ENCODE data around the gene ALDH7A1. TPM values are rescaled to one million over a fixed set of nuclear protein-coding genes. Genes with fewer than 3 reads are reported as not detected.
"Not testable (repeated sequence)": the region's sequence is repeated elsewhere in the genome, so short reads cannot be mapped to it uniquely, and the experiment has no call there.

The ALDH7A1 gene
- total RNA-seq, 1 donor from 2014 or later: 119 TPM

GRCh38 chr5:126603402-126603991 lies 8.5 kb upstream of the ALDH7A1 start:
- Mint-ChIP-seq H3K27me3 (ENCODE audit: low read depth) (no peaks in the 10 kb centered on the region), H3K9me3 (no peaks in the 10 kb centered on the region), H3K36me3 (peaks cover 24% of the 10 kb centered on the region), H3K4me3 (no peak overlapping the region), H3K4me1 (peaks cover 30% of the 10 kb centered on the region), H3K27ac (no peak overlapping the region)
- DNase-seq (ENCODE audit: low spot score in 2 of 2, unreplicated experiment in 2 of 2): peak in 1 of 2 experiments; percentile 9
- TF ChIP-seq CTCF (IDR thresholded peaks at IDR 0.05; ENCODE audit: unreplicated experiment): no peak

GRCh38 chr5:126600631-126601511 lies 5.9 kb upstream of the ALDH7A1 start, which contains the start of gene PHAX:
TSS of gene PHAX (plus strand) at chr5:126600947. CDS start at chr5:126600963, 16 bp downstream.
- peak within 1 kb of the TSS; percentile 97 for H3K27ac Mint-ChIP-seq
- TF ChIP-seq CTCF (IDR thresholded peaks at IDR 0.05; ENCODE audit: unreplicated experiment): no peak
- H3K4me1 Mint-ChIP-seq: peaks cover 27% of the 10 kb centered on the region
- H3K27me3 Mint-ChIP-seq (ENCODE audit: low read depth): no peaks in the 10 kb centered on the region
- H3K36me3 Mint-ChIP-seq: peaks cover 12% of the 10 kb centered on the region
- no peaks in the 10 kb centered on the region for H3K9me3 Mint-ChIP-seq
- H3K4me3 Mint-ChIP-seq: peak within 1 kb of the TSS; percentile 96
- peak; percentile 59 to 81 for DNase-seq (ENCODE audit: low spot score in 2 of 2, unreplicated experiment in 2 of 2)

GRCh38 chr5:126599971-126600630 lies 5.1 kb upstream of the ALDH7A1 start:
- H3K27me3 Mint-ChIP-seq (ENCODE audit: low read depth); H3K9me3 Mint-ChIP-seq; DNase-seq (ENCODE audit: low spot score in 2 of 2, unreplicated experiment in 2 of 2): not testable (repeated sequence)
- Mint-ChIP-seq H3K4me3 (peak overlapping the region; percentile 96), H3K36me3 (peaks cover 11% of the 10 kb centered on the region), H3K27ac (peak overlapping the region; percentile 91), H3K4me1 (peaks cover 26% of the 10 kb centered on the region)

GRCh38 chr5:126599499-126599898 lies 4.5 kb upstream of the ALDH7A1 start:
- Mint-ChIP-seq H3K27me3 (ENCODE audit: low read depth) (no peaks in the 10 kb centered on the region), H3K36me3 (peaks cover 11% of the 10 kb centered on the region), H3K9me3 (no peaks in the 10 kb centered on the region), H3K27ac (peak overlapping the region; percentile 91), H3K4me3 (no peak overlapping the region), H3K4me1 (peaks cover 24% of the 10 kb centered on the region)
- TF ChIP-seq CTCF (IDR thresholded peaks at IDR 0.05; ENCODE audit: unreplicated experiment): no peak
- no peak for DNase-seq (ENCODE audit: low spot score in 2 of 2, unreplicated experiment in 2 of 2)

- H3K36me3 Mint-ChIP-seq: peaks cover 2% of the 10 kb centered on the region
- no peak overlapping the region for H3K4me3 Mint-ChIP-seq
- DNase-seq (ENCODE audit: low spot score in 2 of 2, unreplicated experiment in 2 of 2): no peak
- peaks cover 33% of the 10 kb centered on the region for H3K4me1 Mint-ChIP-seq
- TF ChIP-seq CTCF (IDR thresholded peaks at IDR 0.05; ENCODE audit: unreplicated experiment): no peak
- no peaks in the 10 kb centered on the region for H3K9me3 Mint-ChIP-seq
- no peak overlapping the region for H3K27ac Mint-ChIP-seq
- H3K27me3 Mint-ChIP-seq (ENCODE audit: low read depth): no peaks in the 10 kb centered on the region
Measured at GRCh38 chr5:126597156-126597555, 2.1 kb upstream of the ALDH7A1 start.

All from mesothelial cell of epicardium (in vitro differentiated cells).